Trophoblast cell (in vitro differentiated cells and primary cell): Measurements from ENCODE around the gene MYO15B.
A peak's percentile ranks its signal among the peaks of the same experiment; 100 is the strongest.

Experiments used
- DNase-seq, 2 donors: peaks; one replicate each; pipeline ENCODE4 v3.0.0-alpha.2; 2016
- H2AFZ ChIP-seq: 2 replicates; pipeline ENCODE4 v1.6.1; 2013; ENCODE audit warnings: low read length, moderate library complexity, mild to moderate bottlenecking; ENCODE audit not compliant: insufficient read depth, poor library complexity
- H2AK5ac ChIP-seq: 2 replicates; pipeline ENCODE4 v1.6.1; 2013; ENCODE audit warnings: mild to moderate bottlenecking, low read length
- H2BK120ac ChIP-seq: 2 replicates; pipeline ENCODE4 v1.6.1; 2013; ENCODE audit warnings: low read length, mild to moderate bottlenecking, moderate library complexity; ENCODE audit not compliant: insufficient read depth, poor library complexity
- H2BK12ac ChIP-seq: 2 replicates; pipeline ENCODE4 v1.6.1; 2013; ENCODE audit warnings: mild to moderate bottlenecking, low read length, moderate library complexity
- H2BK5ac ChIP-seq: 2 replicates; pipeline ENCODE4 v1.6.1; 2013; ENCODE audit warnings: low read length, low read depth, moderate library complexity, mild to moderate bottlenecking; ENCODE audit not compliant: poor library complexity
- H3K14ac ChIP-seq: 2 replicates; pipeline ENCODE4 v1.6.1; 2013; ENCODE audit warnings: mild to moderate bottlenecking, low read length
- H3K18ac ChIP-seq: 2 replicates; pipeline ENCODE4 v1.6.1; 2013; ENCODE audit warnings: mild to moderate bottlenecking, low read length
- H3K23ac ChIP-seq: 2 replicates; pipeline ENCODE4 v1.6.1; 2013; ENCODE audit warnings: low read length
- H3K27ac ChIP-seq: 2 replicates; pipeline ENCODE4 v1.5.1; 2013; ENCODE audit warnings: low read depth, mild to moderate bottlenecking, inconsistent platforms, low read length, moderate library complexity
- H3K27me3 ChIP-seq: 2 replicates; pipeline ENCODE4 v1.6.1; 2013; ENCODE audit warnings: inconsistent platforms, mild to moderate bottlenecking, low read length, moderate library complexity; ENCODE audit not compliant: insufficient read depth
- H3K36me3 ChIP-seq, 2 experiments: 1 replicate in 1 of 2; 2 replicates in 1 of 2; pipeline ENCODE4 v1.6.1; 2013; ENCODE audit warnings: low read length in 2 of 2, mild to moderate bottlenecking in 2 of 2, moderate library complexity in 1 of 2; ENCODE audit not compliant: insufficient read depth in 2 of 2, control insufficient read depth in 1 of 2
- H3K4ac ChIP-seq: 2 replicates; pipeline ENCODE4 v1.6.1; 2013; ENCODE audit warnings: low read depth, mild to moderate bottlenecking, low read length, moderate library complexity
- H3K4me1 ChIP-seq, 2 experiments: 1 replicate in 1 of 2; 2 replicates in 1 of 2; pipeline ENCODE4 v1.6.1; 2013; ENCODE audit warnings: low read length in 2 of 2, mild to moderate bottlenecking in 2 of 2, moderate library complexity in 1 of 2; ENCODE audit not compliant: insufficient read depth in 2 of 2, control insufficient read depth in 1 of 2
- H3K4me2 ChIP-seq: 2 replicates; pipeline ENCODE4 v1.6.1; 2013; ENCODE audit warnings: inconsistent platforms, mild to moderate bottlenecking, low read length, moderate library complexity
- H3K4me3 ChIP-seq: 2 replicates; pipeline ENCODE4 v1.5.1; 2013; ENCODE audit warnings: mild to moderate bottlenecking, low read depth, low read length, inconsistent platforms
- H3K79me1 ChIP-seq: one replicate; pipeline ENCODE4 v1.6.1; 2013; ENCODE audit warnings: low read length
- H3K79me2 ChIP-seq: 2 replicates; pipeline ENCODE4 v1.6.1; 2013; ENCODE audit warnings: low read length, mild to moderate bottlenecking; ENCODE audit not compliant: control insufficient read depth, insufficient read depth, poor library complexity
- H3K9ac ChIP-seq: 2 replicates; pipeline ENCODE4 v1.6.1; 2013; ENCODE audit warnings: mild to moderate bottlenecking, low read length
- H3K9me3 ChIP-seq: 2 replicates; pipeline ENCODE4 v1.6.1; 2013; ENCODE audit warnings: low read depth, mild to moderate bottlenecking, control low read depth, inconsistent platforms, low read length; ENCODE audit not compliant: insufficient read depth
- H4K12ac ChIP-seq: 2 replicates; pipeline ENCODE4 v1.6.1; 2013; ENCODE audit warnings: low read depth, mild to moderate bottlenecking, low read length, moderate library complexity
- H4K8ac ChIP-seq: 2 replicates; pipeline ENCODE4 v1.6.1; 2013; ENCODE audit warnings: low read depth, mild to moderate bottlenecking, low read length, moderate library complexity
- H4K91ac ChIP-seq: one replicate; pipeline ENCODE4 v1.6.1; 2013; ENCODE audit warnings: low read depth, mild to moderate bottlenecking, low read length, moderate library complexity
- WGBS: extraction: QIAGEN DNeasy Blood & Tissue Kit; methylation state at CpG from one replicate; pipeline ENCODE4 v1.1.7; 2013; ENCODE audit warnings: missing lambda C conversion rate; ENCODE audit not compliant: insufficient read length, insufficient coverage; ENCODE audit errors: extremely low coverage; 5-methylcytosine and 5-hydroxymethylcytosine counted together

MYO15B gene

GRCh38 chr17:75595920-75596313, 8.3 kb downstream of the MYO15B start:
- no peak overlapping the region for H3K4ac ChIP-seq
- no peaks in the 10 kb centered on the region for H3K79me1 ChIP-seq
- no peaks in the 10 kb centered on the region for H3K36me3 ChIP-seq
- H3K79me2 ChIP-seq = no peaks in the 10 kb centered on the region
- H4K91ac ChIP-seq = no peak overlapping the region
- H3K18ac ChIP-seq = no peak overlapping the region
- peak in 1 of 2 donors; percentile 31 for DNase-seq
- no peaks in the 10 kb centered on the region for H3K9me3 ChIP-seq
- H3K23ac ChIP-seq = no peak overlapping the region
- H3K4me1 ChIP-seq = no peaks in the 10 kb centered on the region
- H2AFZ ChIP-seq = no peak overlapping the region
- H3K14ac ChIP-seq = no peak overlapping the region
- no peak overlapping the region for H2AK5ac ChIP-seq
- no peak overlapping the region for H3K27ac ChIP-seq
- no peaks in the 10 kb centered on the region for H3K27me3 ChIP-seq
- H3K4me3 ChIP-seq = no peak overlapping the region
- H4K12ac ChIP-seq = no peak overlapping the region
- no peak overlapping the region for H2BK5ac ChIP-seq
- no peak overlapping the region for H4K8ac ChIP-seq
- no peak overlapping the region for H2BK120ac ChIP-seq
- no CpG with 5 or more reads among the region's 6 CpGs for WGBS
- H2BK12ac ChIP-seq = no peak overlapping the region
- H3K9ac ChIP-seq = no peak overlapping the region
- no peak overlapping the region for H3K4me2 ChIP-seq

- Histone ChIP-seq H2BK120ac (no peak overlapping the region), H3K79me1 (no peaks in the 10 kb centered on the region), H3K9ac (no peak overlapping the region), H4K8ac (no peak overlapping the region), H2BK12ac (no peak overlapping the region), H3K27ac (no peak overlapping the region), H4K12ac (no peak overlapping the region), H3K23ac (no peak overlapping the region), H3K36me3 (no peaks in the 10 kb centered on the region), H2BK5ac (no peak overlapping the region), H3K4me2 (no peak overlapping the region), H3K18ac (no peak overlapping the region), H2AFZ (no peak overlapping the region), H3K79me2 (no peaks in the 10 kb centered on the region), H4K91ac (no peak overlapping the region), H3K4me1 (no peaks in the 10 kb centered on the region), H2AK5ac (no peak overlapping the region), H3K14ac (no peak overlapping the region), H3K27me3 (no peaks in the 10 kb centered on the region), H3K4me3 (no peak overlapping the region), H3K4ac (no peak overlapping the region), H3K9me3 (no peaks in the 10 kb centered on the region)
- no CpG with 5 or more reads among the region's 17 CpGs for WGBS
- DNase-seq = no peak
Observed at GRCh38 chr17:75596320-75597087, 8.9 kb downstream of the MYO15B start.

GRCh38 chr17:75601057-75601987, 13.7 kb downstream of the MYO15B start:
- Histone ChIP-seq H4K12ac (no peak overlapping the region), H2BK5ac (no peak overlapping the region), H3K18ac (no peak overlapping the region), H2BK120ac (no peak overlapping the region), H3K9me3 (peaks cover 1% of the 10 kb centered on the region), H2AK5ac (no peak overlapping the region), H2BK12ac (no peak overlapping the region), H3K14ac (no peak overlapping the region), H3K9ac (no peak overlapping the region), H3K23ac (no peak overlapping the region), H3K27me3 (no peaks in the 10 kb centered on the region), H4K91ac (no peak overlapping the region), H3K4me2 (no peak overlapping the region), H3K27ac (no peak overlapping the region), H4K8ac (no peak overlapping the region), H2AFZ (no peak overlapping the region), H3K4ac (no peak overlapping the region), H3K79me1 (no peaks in the 10 kb centered on the region), H3K36me3 (no peaks in the 10 kb centered on the region), H3K79me2 (no peaks in the 10 kb centered on the region), H3K4me1 (no peaks in the 10 kb centered on the region), H3K4me3 (peak overlapping the region; percentile 0)
- peak; percentile 58 to 72 for DNase-seq
- WGBS = no CpG with 5 or more reads among the region's 28 CpGs

- H3K14ac ChIP-seq = no peak overlapping the region
- no peak overlapping the region for H2BK5ac ChIP-seq
- H4K12ac ChIP-seq = no peak overlapping the region
- no peak overlapping the region for H2AK5ac ChIP-seq
- H3K27ac ChIP-seq = no peak overlapping the region
- no peak for DNase-seq
- H2BK120ac ChIP-seq = no peak overlapping the region
- no peak overlapping the region for H3K18ac ChIP-seq
- WGBS = no CpG with 5 or more reads among the region's 12 CpGs
- H3K36me3 ChIP-seq = no peaks in the 10 kb centered on the region
- no peak overlapping the region for H3K23ac ChIP-seq
- H3K4me2 ChIP-seq = no peak overlapping the region
- no peaks in the 10 kb centered on the region for H3K79me1 ChIP-seq
- no peak overlapping the region for H3K4me3 ChIP-seq
- no peak overlapping the region for H2AFZ ChIP-seq
- no peak overlapping the region for H2BK12ac ChIP-seq
- no peak overlapping the region for H4K8ac ChIP-seq
- H3K4ac ChIP-seq = no peak overlapping the region
- H4K91ac ChIP-seq = no peak overlapping the region
- no peak overlapping the region for H3K9ac ChIP-seq
- H3K9me3 ChIP-seq = peaks cover 1% of the 10 kb centered on the region
- H3K79me2 ChIP-seq = no peaks in the 10 kb centered on the region
- no peaks in the 10 kb centered on the region for H3K27me3 ChIP-seq
- H3K4me1 ChIP-seq = no peaks in the 10 kb centered on the region
Observed at GRCh38 chr17:75602644-75603043, 15.0 kb downstream of the MYO15B start.
